ENCODE data around the gene ABCA13. TPM values are rescaled to one million over a fixed set of nuclear protein-coding genes. Genes with fewer than 3 reads are reported as not detected.

Gene ABCA13
- total and polyA plus RNA-seq, 2 of the 4 experiments (the other 2 are of a cell fraction) = under 0.01 to 0.07 TPM

DNA sequence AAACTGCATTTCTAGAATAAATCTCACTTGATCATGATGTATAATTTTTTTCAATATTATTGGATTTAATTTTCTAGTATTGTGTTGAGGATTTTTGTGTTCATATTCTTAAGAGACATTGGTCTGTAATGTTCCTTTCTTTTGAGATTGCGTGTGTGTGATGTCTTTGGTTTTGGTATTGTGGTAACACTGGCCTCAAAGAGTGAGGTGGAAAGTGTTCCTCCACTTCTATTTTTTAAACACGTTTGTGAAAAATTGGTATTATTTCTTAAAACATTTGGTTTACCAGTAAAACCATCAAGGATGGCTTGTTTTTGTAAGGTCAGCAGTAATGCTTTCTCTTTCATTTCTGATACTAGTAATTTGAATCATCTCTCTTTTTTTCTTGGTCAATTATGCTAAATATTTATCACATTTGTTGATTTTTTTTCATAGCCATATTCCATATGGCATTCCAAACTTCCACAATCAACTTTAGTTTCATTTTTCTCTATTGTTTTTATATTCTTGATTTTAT is 462.9 kb downstream of the ABCA13 start:
- ATAC-seq (ENCODE audit: low read depth) (no peak), DNase-seq (no peak)
- Histone ChIP-seq H3K56ac (ENCODE audit: extremely low read depth, insufficient read depth, low read length) (no peak overlapping the region), H3K36me3 (ENCODE audit: control insufficient read depth, insufficient read depth, low read length) (no peaks in the 10 kb centered on the region), H3K9ac (ENCODE audit: low read depth, low read length) (no peak overlapping the region), H3K18ac (ENCODE audit: low read depth, low read length) (no peak overlapping the region), H3K4me1 (ENCODE audit: control insufficient read depth, insufficient read depth, low read length) (no peaks in the 10 kb centered on the region), H3K27ac (ENCODE audit: insufficient read depth, low read length) (no peak overlapping the region), H2BK120ac (ENCODE audit: low read depth, low read length) (no peak overlapping the region), H3K14ac (replicated peaks; ENCODE audit: low read depth, low read length) (no peak overlapping the region), H4K5ac (ENCODE audit: low read depth, low read length) (no peak overlapping the region), H3K4me3 (ENCODE audit: insufficient read depth, low read depth, low read length) (no peak overlapping the region), H3K4me2 (ENCODE audit: low read depth, low read length) (no peak overlapping the region), H3K9me1 (ENCODE audit: insufficient read depth, low read length) (no peaks in the 10 kb centered on the region), H3K23ac (ENCODE audit: low read depth, low read length) (no peak overlapping the region), H3K79me1 (ENCODE audit: low read depth in 1 of 2, low read length in 2 of 2) (no peaks in the 10 kb centered on the region), H2AK9ac (replicated peaks; ENCODE audit: low read depth, low read length, poor library complexity) (no peak overlapping the region), H3K9me3 (ENCODE audit: control insufficient read depth, insufficient read depth, low read length) (peaks cover 4% of the 10 kb centered on the region; the same call in 1 of the 2 replicates), H2AFZ (replicated peaks; ENCODE audit: low read length, poor library complexity) (no peak overlapping the region), H4K8ac (ENCODE audit: low read depth in 2 of 2, low read length in 2 of 2) (no peak overlapping the region), H4K91ac (ENCODE audit: insufficient read depth, low read depth, low read length) (no peak overlapping the region), H2BK20ac (ENCODE audit: low read depth, low read length) (no peak overlapping the region), H2BK5ac (ENCODE audit: low read depth, low read length, poor library complexity, severe bottlenecking) (no peak overlapping the region), H2AK5ac (ENCODE audit: low read depth, low read length) (no peak overlapping the region), H4K20me1 (ENCODE audit: insufficient read depth, low read length) (no peaks in the 10 kb centered on the region), H2BK15ac (ENCODE audit: low read depth, low read length) (no peak overlapping the region), H3K4ac (ENCODE audit: low read depth, low read length) (no peak overlapping the region), H3K27me3 (ENCODE audit: control insufficient read depth, insufficient read depth, low read length) (no peaks in the 10 kb centered on the region)
- CTCF ChIA-PET = no interaction called here
- POLR2A ChIA-PET (ENCODE audit: unreplicated experiment) = no interaction called here
- TF ChIP-seq POLR2A (IDR thresholded peaks at IDR 0.05; ENCODE audit: low read depth, low read length) (no peak), MAFK (IDR thresholded peaks at IDR 0.05; ENCODE audit: low read depth, low read length) (peak; percentile 22; the same call in 1 of the 2 replicates)
- no CpG with 5 or more reads among the region's 2 CpGs for WGBS, 2 experiments (ENCODE audit: extremely low coverage in 2 of 2, insufficient read length in 1 of 2)
- intact Hi-C loops (cut with micrococcal nuclease) (no loop called here), dilution Hi-C loops (cut with HindIII; ENCODE audit: low sequenced_read_pairs, unreplicated experiment) (no loop called here), in situ Hi-C loops (cut with MboI; ENCODE audit: low sequenced_read_pairs) (no loop called here)
- BruUV-seq (replicated peaks) = no TSS peak
